ENCODE data around the gene PRPF19. TPM values are rescaled to one million over a fixed set of nuclear protein-coding genes. Genes with fewer than 3 reads are reported as not detected.
"Not testable (repeated sequence)": the region's sequence is repeated elsewhere in the genome, so short reads cannot be mapped to it uniquely, and the experiment has no call there.

PRPF19 gene
- total RNA-seq, 4 donors from 2014 or later: 50.3 to 93.9 (median 58.0) TPM

DNA sequence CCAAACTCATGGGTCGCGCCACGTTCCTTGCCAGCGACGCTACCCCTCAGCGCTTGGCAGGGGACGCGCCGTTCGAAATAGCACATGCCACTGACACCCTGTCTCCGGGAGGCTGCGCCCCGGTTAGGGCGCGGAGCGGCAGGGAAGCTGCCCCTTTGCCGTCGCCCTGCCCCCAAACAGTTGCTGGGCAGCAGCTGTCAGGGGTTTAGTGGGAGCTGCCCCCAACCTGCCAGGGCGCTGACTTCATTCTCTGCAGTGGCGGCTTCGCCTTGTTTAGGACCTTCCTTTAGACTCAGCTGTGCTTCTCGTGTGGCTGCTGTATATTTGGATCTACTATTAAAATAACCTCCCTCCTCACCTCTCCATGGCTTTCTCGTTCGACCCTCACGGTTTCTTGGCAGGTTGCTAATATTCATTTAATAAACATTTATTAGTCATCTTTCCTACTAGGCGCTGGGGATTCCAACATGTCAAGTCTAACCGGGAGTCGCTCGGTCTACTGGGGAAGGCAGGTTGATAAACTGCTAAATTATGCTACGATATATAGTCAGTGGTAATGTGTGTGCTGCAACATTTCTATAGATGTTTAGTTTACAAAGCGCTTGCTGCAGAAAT lies 8.4 kb upstream of the PRPF19 start:
- TF ChIP-seq CTCF (IDR thresholded peaks at IDR 0.05): no peak
- DNase-seq (ENCODE audit: low spot score): no peak
- ATAC-seq (ENCODE audit: low FRiP score): peak; percentile 31

- no peak for TF ChIP-seq CTCF (IDR thresholded peaks at IDR 0.05)
- DNase-seq (ENCODE audit: low spot score) (peak; percentile 60), ATAC-seq (ENCODE audit: low FRiP score) (peak; percentile 78)
Observed at GRCh38 chr11:60913793-60914632, 7.6 kb upstream of the PRPF19 start, which contains the start of gene TMEM109. TSS of gene TMEM109 (plus strand) at chr11:60914158. CDS start at chr11:60919694, 5,536 bp downstream.

DNA sequence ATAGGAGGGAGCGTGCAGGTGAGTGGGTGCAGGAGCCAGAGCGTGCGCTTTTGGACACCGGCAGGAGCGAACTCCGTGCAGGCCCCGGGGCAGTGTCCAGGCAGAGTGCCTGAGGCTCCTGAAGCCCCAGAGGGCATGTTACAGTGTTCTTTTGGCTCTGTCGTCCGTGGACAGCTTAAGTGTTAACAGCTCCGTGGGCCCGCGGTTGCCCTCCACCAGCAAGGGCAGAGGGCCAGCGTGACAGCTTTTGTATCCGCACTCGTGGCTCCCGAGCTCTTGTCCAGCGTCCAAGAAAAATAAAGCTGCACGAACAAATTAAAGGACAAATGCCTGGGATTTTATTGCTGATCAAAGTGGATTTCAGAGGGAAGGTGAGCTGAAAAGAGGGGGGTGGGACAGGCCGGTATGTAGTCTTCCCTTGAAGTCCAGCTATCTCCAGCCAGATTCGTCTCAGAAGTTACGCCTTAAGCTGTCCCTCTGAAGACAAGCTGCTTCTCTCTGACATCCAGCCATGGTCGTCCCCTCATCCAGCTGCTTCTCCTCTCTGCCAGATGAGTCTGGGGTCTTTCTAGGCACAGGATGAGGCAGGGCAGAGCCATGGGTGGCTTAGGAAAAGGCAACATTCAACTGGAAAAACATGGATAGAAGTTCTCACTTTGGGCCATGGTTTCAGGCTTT lies 6.6 kb upstream of the PRPF19 start:
- ATAC-seq (ENCODE audit: low FRiP score) (no peak), DNase-seq (ENCODE audit: low spot score) (no peak)
- TF ChIP-seq CTCF (IDR thresholded peaks at IDR 0.05): no peak

GRCh38 chr11:60912223-60912850 lies 6.0 kb upstream of the PRPF19 start:
- ATAC-seq (ENCODE audit: low FRiP score): no peak
- TF ChIP-seq CTCF (IDR thresholded peaks at IDR 0.05): no peak
- no peak for DNase-seq (ENCODE audit: low spot score)

DNA sequence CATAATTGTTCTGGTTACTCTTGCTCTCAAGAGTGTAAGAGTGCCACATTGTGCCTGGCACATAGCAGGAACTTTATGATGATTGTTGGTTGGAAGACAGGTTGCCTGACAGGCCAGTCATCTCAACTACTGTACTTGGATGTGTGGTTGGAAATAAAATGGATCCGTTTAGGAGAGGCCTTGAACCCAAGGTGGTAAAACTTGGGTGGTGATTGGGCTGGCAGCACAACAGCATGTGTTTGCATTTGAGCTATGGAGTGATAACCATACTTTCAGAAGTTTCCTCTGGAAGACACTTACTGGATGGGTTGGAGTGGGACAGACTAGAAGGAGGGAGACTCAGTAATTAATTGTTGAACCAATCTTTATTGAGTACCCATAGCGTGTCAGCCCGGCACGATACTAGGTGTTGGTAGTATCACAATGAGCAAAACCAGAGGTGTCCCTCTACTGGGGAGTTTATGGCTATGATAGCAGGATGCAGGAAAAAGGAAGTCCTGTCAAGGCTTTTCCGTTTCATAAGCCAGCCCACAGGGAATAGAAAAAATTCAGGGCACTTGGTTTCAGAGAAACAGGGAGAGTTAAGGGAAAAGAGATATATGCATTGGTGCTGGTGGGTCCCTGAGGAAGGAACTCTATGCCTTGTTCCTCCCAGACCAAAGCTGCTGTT lies 4.5 kb upstream of the PRPF19 start:
- no peak for TF ChIP-seq CTCF (IDR thresholded peaks at IDR 0.05)
- ATAC-seq (ENCODE audit: low FRiP score) (no peak), DNase-seq (ENCODE audit: low spot score) (no peak)

DNA sequence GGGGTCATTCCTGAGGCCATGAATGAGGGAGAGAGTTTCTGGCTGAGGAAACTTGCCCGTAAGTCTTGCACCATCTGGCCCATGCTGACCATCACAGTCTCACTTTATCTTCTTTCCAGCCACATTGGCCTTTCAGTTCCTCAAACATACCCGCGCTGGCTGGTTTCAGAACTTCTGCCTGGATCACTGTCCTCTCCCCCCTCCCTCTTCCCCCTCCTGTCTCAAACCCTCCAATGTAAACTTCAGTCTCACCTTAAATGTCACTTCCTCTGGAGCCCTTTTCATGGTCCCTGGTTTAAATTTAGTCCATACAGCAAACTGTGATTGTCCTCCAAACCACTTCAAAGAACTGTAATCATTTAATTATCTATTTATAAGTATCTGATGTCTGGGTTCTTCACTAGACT lies 3.9 kb upstream of the PRPF19 start:
- no peak for TF ChIP-seq CTCF (IDR thresholded peaks at IDR 0.05)
- no peak for ATAC-seq (ENCODE audit: low FRiP score)
- DNase-seq (ENCODE audit: low spot score): no peak

- not testable (repeated sequence) for DNase-seq (ENCODE audit: low spot score); ATAC-seq (ENCODE audit: low FRiP score)
Observed at GRCh38 chr11:60909680-60910280, 3.4 kb upstream of the PRPF19 start.
